ENCODE data around the gene GEN1.

GEN1 gene, protein sequence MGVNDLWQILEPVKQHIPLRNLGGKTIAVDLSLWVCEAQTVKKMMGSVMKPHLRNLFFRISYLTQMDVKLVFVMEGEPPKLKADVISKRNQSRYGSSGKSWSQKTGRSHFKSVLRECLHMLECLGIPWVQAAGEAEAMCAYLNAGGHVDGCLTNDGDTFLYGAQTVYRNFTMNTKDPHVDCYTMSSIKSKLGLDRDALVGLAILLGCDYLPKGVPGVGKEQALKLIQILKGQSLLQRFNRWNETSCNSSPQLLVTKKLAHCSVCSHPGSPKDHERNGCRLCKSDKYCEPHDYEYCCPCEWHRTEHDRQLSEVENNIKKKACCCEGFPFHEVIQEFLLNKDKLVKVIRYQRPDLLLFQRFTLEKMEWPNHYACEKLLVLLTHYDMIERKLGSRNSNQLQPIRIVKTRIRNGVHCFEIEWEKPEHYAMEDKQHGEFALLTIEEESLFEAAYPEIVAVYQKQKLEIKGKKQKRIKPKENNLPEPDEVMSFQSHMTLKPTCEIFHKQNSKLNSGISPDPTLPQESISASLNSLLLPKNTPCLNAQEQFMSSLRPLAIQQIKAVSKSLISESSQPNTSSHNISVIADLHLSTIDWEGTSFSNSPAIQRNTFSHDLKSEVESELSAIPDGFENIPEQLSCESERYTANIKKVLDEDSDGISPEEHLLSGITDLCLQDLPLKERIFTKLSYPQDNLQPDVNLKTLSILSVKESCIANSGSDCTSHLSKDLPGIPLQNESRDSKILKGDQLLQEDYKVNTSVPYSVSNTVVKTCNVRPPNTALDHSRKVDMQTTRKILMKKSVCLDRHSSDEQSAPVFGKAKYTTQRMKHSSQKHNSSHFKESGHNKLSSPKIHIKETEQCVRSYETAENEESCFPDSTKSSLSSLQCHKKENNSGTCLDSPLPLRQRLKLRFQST
- long read RNA-seq, donor 1, transcript GEN1-208 (1 exons, 1,864 nt): major isoform, 6 of 6 reads
- long read RNA-seq, donor 1, partial matches to known transcripts: 0 of 6 reads
- long read RNA-seq, donor 1, other reads (novel, unspliced or antisense): 0 of 6 reads
- long read RNA-seq, donor 2: 0 reads
- long read RNA-seq, donor 3, partial matches to known transcripts: 0 of 2 reads
- long read RNA-seq, donor 3, other reads (novel, unspliced or antisense): 0 of 2 reads
- long read RNA-seq, donor 4, partial matches to known transcripts: 0 of 3 reads
- long read RNA-seq, donor 4, other reads (novel, unspliced or antisense): 0 of 3 reads
- long read RNA-seq, donor 5, full-length matches to known transcripts: 3 of 3 reads
- long read RNA-seq, donor 5, partial matches to known transcripts: 0 of 3 reads
- long read RNA-seq, donor 5, other reads (novel, unspliced or antisense): 0 of 3 reads
- long read RNA-seq, donor 6, full-length matches to known transcripts: 2 of 2 reads
- long read RNA-seq, donor 6, partial matches to known transcripts: 0 of 2 reads
- long read RNA-seq, donor 6, other reads (novel, unspliced or antisense): 0 of 2 reads
- long read RNA-seq, donor 7, full-length matches to known transcripts: 7 of 29 reads
- long read RNA-seq, donor 7, partial matches to known transcripts: 22 of 29 reads
- long read RNA-seq, donor 7, other reads (novel, unspliced or antisense): 0 of 29 reads
- long read RNA-seq, donor 8, partial matches to known transcripts: 0 of 3 reads
- long read RNA-seq, donor 8, other reads (novel, unspliced or antisense): 0 of 3 reads

DNA sequence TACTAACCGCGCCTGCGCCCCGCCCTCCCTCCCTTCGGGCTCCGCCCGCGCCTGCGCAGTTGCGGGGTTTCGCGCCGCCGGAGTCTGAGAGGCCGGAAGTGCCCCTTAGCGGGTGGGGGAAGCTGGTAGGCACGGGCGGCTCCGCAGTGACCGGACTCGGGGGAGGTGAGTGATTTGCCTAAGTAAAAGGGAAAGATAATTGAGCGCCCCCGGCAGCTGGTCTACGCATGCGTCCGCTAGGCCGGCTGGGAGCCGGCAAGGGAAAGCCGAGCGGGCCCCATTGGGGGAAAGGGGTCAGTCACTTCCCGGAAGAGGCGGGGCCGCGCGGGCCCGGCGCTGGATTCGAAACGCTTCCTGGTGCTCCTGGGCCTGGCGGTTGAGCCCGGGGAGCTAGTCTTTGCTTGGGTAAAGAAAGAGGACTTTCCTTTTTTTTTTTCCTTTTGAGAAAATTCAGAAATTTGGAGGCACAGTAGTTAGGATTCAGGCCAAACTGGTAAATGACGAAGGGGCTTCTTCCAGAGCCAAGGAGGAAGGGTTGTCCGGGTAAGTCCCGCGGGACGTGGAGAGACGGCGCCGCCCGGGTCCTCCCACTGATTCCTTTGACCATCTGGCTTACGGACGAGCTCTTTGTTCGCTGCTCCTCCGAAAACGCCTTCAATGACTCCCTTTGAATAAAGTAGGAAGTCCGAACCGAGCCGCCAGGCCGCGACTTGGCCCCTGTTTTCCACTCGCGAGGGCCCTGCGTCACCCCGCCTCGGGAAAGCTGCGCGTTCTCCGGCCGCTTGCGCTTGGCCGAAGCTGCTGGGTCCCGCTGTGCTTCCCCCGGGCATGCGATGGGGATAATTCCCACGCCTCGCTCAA, at the start of gene GEN1, which contains the start of gene SMC6:
TSS of gene GEN1 (plus strand) at position 336 of the 861 bp plus-strand sequence. CDS start 5,806 bp downstream, outside the sequence.
TSS of gene SMC6 (minus strand) at position 8 of the 861 bp plus-strand sequence. CDS start 7,864 bp downstream, outside the sequence.
- peak; percentile 98 for DNase-seq

DNA sequence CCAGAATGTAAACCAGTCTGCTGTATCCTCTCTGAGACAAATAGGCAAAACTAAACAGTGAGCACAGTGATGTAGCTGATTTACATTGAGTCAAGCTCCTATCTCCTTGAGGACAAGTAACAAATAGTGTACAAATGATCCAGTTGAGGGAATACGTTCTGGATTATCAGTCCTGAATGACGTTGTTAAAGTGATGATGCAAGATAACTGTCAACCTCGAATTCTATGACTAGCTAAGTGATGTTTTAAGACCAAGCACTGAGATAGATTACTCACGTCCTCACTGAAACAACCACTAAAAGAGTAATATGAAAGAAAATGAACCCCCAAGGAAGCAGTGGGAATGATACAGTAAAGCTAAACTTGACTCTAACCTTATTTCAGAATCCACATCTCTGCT, 47.1 kb upstream of the GEN1 start:
- no peak for DNase-seq

DNA sequence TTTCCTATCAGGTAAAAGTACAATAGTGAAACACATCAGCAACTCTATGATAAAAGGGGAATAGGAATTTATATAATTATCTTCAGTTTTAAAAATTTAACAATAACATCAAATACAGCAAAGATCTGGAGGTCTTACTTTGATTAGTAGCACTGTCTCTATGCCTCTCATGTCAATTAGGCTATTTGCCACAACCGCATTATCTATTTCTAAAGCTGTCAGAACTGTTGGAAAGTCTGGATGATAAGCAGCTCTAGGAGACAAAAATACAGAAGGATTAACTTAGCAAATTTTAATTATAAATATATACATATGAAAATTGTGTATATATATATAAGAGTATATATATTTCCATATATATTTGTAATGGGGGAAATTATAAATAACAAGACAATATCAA, 45.4 kb upstream of the GEN1 start:
- no peak for DNase-seq

DNA sequence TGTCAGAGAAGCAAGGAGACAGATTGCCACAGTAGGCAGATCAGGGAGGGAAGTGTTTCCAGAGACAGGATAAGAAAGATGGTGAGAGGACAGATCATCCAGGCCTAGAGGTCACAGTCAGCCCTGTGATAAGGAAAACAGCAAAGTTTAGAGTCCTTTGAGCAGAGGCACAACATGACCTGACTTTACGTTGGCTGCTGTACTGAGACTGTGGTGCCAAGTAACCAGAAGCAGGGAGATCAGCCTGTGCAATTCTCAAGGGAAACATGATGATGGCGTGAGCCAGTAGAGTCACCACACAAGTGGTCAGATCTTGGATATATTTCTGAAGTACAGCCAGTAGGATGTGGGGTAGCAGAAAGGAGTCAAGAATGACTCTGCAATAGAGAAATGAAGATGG, 44.0 kb upstream of the GEN1 start:
- no peak for DNase-seq

DNA sequence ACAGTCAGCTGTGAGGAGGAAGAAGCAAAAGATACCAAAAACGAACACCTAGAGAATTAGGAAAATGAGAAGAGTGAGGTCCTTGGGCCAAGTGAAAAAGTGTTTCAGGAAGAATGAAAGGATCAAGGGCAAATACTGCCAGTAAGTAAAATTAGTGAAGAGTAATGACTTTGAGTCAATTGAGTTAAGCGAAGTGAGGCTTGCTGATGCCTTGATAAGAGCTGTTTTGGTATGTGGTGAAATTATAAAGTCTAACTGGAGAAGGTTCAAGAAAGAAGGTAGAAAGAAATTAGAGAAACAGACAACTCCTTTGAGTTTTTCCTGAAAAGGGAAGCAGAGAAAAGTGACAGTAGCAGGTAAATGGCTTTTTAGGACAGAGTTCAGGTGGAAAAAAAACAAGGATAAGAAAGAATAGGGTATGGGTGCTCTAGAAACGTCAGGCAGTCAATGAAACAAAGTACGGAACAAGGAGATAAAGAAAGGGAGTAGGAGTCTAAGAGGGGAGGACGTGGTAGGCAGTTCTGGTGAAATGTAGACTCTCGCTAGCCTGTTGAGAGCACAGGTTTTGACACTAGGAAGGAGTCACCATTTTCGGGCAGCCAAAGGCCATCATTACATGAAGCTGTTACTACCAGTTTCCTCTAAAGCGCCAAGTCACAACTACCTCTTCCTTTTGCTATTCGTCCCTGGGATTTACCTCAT, 43.2 kb upstream of the GEN1 start:
- DNase-seq: no peak

DNA sequence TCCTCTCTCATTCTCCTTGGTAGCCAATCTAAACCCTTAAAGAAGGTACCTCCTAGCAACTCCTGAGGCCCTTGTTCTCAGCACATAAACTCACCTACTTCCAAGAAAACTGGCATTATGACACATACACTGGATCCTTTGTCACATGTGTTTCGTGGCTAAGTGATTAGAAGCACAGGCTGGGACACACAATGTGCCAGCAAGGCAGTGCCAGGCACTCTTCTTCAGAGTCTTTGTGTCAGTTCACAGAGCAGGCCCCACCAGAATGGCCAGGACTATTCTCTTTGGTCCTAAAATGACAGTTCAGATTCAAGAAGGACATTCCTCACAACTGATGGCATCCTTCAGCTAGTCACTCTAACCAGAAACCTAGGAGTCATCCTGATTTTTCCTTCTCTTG, 40.6 kb upstream of the GEN1 start:
- DNase-seq: no peak

DNA sequence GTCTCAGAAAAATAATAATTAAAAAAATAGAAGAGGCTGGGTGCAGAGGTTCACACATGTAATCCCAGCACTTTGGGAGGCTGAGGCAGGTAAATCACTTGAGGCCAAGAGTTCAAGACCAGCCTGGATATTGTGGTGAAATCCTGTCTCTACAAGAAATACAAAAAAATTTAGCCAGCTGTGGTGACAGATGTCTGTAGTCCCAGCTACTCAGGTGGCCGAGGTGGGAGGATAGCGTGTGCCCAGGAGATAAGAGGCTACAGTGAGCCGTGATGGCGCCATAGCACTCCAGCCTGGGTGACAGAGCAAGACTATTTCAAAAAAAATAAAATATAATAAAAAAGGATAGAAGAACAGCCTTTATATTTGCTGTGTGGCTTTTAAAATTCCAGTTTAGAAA, 36.3 kb upstream of the GEN1 start:
- DNase-seq: no peak

DNA sequence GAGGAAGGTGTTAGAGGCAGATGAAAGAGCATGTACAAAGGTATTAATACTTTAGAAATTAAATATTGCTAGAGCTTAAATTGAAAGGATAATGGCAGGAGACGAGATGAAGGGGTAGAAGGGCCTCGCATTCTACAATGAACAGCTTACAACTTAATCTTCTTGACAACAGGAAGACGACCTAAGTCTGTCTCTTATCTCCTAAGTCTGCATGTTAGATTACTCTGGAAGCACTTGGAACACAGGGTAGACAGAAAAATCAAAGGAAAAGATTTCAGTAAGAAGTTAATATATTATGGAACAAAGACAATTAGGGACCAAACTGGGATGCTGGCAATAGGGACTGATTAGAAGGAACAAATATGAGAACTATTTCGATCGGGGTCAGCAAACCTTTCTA, 35.2 kb upstream of the GEN1 start:
- no peak for DNase-seq

DNA sequence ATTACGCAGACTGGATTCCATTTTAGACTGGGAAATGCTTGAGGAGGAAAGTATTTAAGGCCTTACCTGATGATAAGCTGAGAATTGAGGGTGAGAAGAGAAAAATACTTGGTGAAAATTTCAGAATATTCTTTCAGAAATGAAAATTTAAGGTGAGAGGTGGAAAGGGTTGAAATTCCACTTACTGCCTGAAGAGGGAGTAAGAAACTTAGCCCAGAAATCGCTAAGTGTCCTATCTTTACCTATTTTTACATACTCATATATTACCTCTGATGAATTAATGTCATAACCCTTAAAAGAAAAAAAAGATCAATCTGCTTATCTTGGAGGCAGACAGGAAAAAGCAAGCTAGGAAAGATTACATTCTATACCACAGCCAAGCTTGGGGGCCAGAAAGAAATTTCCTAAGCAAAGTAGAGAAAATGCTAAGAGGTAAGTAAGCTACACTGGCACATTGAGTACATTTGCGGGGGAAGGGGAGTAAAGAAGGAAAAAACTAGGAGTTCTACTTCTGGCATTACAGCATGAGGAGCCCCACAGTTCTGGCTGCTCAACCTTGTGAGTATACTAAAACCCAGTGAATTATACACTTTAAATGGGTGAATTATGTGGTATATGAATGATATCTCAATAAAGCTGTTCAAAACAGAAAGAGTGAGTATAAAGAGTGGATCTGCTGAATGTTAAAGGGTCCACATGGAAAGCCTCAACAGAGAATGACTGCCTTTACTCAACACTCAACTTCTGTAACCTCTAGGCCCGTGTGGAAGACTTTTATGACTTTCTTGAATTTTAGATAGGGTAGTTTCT, 34.2 kb upstream of the GEN1 start:
- peak; percentile 5 for DNase-seq

DNA sequence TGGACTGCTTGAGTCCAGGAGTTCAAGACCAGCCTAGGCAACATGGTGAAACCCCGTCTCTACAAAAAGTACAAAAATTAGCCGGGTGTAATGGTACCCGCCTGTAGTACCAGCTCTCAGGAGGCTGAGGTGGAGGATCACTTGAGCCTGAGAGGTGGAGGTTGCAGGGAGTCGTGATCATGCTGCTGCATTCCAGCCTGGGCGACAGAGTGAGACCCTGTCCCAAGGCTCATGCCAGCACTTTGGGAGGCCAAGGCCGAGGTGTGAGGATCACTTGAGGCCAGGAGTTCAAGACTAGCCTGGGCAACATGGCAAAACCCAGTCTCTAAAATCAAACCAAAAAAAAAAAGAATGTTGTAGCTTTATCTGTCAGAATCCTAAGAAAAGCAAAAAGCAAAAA, 25.7 kb upstream of the GEN1 start:
- DNase-seq: no peak

DNA sequence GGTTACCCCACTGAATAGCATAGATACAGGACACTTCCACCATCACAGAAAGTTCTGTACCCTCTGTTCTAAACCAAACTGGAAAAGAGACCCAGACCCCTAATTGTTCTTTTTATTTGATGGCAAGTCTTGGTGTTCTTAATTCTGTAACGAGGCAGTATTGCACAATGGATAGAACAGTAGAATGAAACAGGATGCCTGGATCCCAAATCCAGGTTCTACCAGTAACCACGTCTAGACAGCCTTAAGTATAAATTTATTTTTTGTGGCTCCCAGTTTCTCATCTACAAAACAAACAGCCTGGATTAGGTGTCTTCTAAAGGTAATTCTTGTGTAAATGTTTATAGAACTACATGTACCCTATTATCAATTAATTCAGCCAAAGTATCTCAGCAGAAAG, 24.1 kb upstream of the GEN1 start:
- no peak for DNase-seq

DNA sequence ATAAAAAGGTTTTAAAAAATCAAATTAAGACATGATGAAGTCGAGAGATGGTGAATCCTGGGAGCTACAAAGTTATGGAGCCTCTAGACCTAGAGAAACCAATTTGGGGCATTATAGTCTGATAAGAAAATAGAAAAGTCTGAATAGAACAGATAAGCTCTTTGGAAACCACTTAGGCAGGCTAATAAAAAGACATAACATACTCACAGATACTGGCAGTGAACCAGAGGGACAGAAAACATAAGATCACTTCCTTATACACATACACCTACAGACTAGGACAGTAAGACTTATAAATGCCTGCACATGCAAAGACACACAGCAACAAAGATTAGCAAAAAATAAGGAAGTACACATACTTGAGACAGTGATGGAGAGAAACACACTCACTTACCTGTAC, 20.3 kb upstream of the GEN1 start:
- DNase-seq: no peak

DNA sequence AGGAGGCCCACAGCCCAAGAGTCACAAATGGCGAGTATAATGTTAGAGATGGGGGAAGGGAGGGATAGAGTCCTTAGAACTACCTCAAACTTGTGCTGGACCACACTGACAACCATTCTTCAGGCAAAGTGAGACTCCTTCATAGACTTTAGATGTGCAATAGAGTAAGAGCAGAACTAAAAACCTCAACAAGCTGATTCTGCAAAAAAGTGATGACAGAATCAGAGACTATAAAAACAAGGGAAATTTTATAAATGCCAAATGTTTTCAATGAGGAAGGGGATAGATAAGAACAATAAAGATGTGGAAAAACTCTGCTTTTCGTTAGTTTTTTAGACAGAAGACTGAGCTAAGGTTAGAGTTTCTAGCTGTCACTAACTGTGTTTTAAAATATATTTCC, 18.1 kb upstream of the GEN1 start:
- DNase-seq: no peak

DNA sequence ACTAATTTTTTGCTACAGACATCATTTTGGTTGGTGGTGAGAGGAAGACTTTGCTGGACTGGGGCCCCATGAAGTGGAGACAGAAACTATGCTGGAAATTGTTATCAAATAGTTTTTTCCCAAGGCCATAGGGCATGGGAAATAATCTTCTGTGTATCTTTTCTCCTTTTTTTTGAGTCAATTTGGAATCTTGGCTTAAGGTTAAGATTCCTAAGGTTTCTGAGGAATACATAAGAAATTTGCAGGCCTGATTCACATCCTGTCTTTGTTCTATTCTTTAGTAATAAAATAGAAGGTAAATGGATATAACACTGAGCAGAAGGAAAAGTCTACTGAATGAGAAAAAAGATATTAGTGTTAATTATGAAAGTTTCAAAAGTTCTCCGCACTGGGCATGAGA, 16.9 kb upstream of the GEN1 start:
- DNase-seq: no peak

DNA sequence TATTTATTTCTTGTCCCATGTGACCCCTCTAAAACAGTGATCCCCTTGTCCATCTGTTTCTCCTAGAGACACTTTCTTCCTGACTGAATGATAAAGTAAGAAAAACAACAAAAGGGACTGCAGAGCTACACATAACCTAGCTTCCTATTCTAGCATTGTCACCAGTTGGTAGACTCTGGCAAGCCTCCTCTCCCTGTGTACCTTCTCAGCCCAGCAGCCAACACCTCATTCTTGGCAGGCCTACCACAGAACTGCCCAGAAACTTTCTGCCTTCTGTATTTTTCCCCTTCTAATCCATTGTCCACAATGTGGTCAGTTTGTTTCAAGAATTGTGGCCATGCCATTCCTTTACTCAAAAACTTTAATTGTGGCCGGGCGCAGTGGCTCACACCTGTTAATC, 13.7 kb upstream of the GEN1 start:
- DNase-seq: no peak

DNA sequence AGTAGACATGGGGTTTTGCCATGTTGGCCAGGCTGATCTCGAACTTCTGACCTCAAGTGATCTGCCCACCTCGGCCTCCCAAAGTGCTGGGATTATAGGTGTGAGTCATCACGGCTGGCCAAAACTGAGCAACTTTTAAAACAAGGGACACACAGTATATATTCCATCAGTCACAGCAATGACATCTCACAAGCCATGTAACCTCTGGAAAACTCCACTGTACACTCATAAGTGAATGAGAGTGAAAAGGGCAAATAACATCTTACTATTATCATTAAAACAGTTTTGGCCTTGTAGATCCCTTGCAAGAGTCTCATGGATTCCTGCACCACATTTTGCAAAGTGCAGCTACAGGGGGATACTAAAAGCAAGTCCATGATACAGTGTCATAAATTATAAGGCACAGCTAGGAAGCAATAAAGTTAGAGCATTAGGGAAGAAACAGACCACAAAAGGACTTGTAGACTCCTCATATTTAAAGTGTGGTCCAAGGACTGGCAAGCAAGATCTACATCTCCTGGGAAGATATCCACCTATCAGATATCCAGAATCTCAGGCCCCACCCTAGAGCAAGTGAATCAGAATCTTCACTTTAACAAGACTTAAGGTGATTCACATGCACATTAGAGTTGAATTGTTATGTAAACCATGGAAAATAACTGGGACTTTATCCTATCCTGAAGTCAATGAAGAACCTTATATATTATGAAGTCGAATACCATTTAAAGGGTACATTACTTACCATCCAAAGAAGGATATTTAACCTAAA, 6.1 kb upstream of the GEN1 start:
- no peak for DNase-seq

DNA sequence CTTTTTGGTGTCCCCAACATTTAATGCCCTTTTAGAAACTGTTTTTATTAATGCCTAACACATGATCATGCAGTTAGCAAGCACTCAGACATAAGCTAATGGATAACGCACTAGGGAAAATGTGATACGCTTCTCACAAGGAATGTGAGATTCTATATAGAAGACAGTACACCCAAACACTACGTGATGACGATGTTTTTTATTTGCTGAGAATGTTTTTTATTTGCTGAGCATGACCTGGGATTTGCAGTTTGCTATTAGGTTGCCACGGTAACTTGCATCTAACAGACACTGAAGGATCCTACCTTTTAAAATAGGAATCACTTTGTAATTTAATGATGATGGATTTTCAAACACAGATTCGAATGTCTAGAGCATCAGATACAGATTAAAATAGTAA, 5.2 kb upstream of the GEN1 start:
- DNase-seq: no peak

DNA sequence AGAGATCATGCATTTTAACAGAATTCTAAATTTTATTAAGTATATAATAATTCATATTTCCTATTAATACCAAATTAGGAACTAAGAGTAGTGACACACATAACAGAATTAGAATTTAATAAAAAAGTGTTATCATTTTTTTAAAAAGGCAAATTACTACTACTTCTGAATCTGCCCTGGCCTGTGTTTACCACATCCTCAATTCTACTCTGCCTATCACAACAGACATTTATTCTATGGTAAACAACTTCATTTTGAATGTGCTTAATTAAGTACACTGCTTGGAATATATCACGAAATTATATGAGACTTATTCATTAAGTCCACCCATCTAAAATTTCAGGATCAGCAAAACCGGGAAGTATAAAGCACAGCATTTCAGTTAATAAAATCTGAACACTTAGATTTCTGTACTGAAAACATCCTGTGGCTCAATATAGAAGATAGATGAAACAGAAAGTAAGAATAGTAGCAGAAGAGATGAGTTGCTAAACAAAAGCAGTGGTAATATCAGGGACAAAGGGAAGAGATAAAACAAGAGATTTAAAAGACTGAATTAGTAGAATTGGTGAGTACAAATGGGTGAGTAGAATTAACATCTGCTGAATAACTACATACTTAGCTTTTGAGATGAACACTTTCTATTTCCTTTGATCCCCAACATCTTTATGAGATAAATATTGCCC, 4.0 kb upstream of the GEN1 start:
- DNase-seq: no peak
